Gastrocnemius medialis (tissue), 4 donors: ENCODE data around the gene CELF4.

Experiments used
- CTCF ChIP-seq, 5 experiments: fragments of 450-650 bp in 3 of 5; fragments of 200-600 bp in 2 of 5; sonication (generic) in 2 of 5; IDR thresholded peaks in 4 of 5; conservative IDR thresholded peaks in 1 of 5; 1 replicate in 4 of 5; 2 replicates in 1 of 5; pipeline ENCODE4 v1.5.1; 2016 to 2019; ENCODE audit warnings: antibody characterized with exemption in 5 of 5, mild to moderate bottlenecking in 3 of 5, moderate library complexity in 3 of 5
- POLR2A ChIP-seq, 2 donors: fragments of 450-650 bp; IDR thresholded peaks; one replicate each; pipeline ENCODE4 v1.6.1; 2017; ENCODE audit warnings: antibody characterized with exemption in 2 of 2, mild to moderate bottlenecking in 2 of 2, moderate library complexity in 2 of 2

GRCh38 chr18:37315935-37316334 is 249.7 kb downstream of the CELF4 start:
- no peak for TF ChIP-seq POLR2A (IDR thresholded peaks at IDR 0.05)
- TF ChIP-seq CTCF (IDR thresholded peaks at IDR 0.05 in 4 of 5, conservative IDR thresholded peaks at IDR 0.05 in 1 of 5) = no peak
